Sigmoid colon (tissue), 7 donors: ENCODE measurements around the gene PDE9A. TPM values are rescaled to one million over a fixed set of nuclear protein-coding genes. Genes with fewer than 3 reads are reported as not detected.

Experiments
- DNase-seq: peaks from one replicate; pipeline ENCODE4 v3.0.0-alpha.2; 2019
- H3K27ac ChIP-seq, 4 donors: fragments of 200-600 bp; sonication (generic); one replicate each; pipeline ENCODE4 v1.5.1; 2016 to 2019; ENCODE audit warnings: mild to moderate bottlenecking in 1 of 4
- H3K27me3 ChIP-seq, 3 donors: fragments of 200-600 bp; sonication (generic); one replicate each; pipeline ENCODE4 v1.5.1; 2019; ENCODE audit warnings: mild to moderate bottlenecking in 1 of 3
- H3K36me3 ChIP-seq, 4 donors: fragments of 200-600 bp; sonication (generic); one replicate each; pipeline ENCODE4 v1.5.1; 2016 to 2019
- H3K4me1 ChIP-seq, 4 donors: fragments of 200-600 bp; sonication (generic); one replicate each; pipeline ENCODE4 v1.5.1; 2017 to 2019
- H3K4me3 ChIP-seq, 4 donors: fragments of 200-600 bp; sonication (generic); one replicate each; pipeline ENCODE4 v1.5.1; 2017 to 2019; ENCODE audit warnings: mild to moderate bottlenecking in 2 of 4, moderate library complexity in 1 of 4
- H3K9me3 ChIP-seq, 4 donors: fragments of 200-600 bp in 3 of 4; sonication (generic) in 3 of 4; one replicate each; pipeline versions ENCODE4 v1.5.1 to v1.6.1; 2013 to 2019
- EP300 ChIP-seq, 4 donors: sonication (generic); formaldehyde crosslinking; IDR thresholded peaks; one replicate each; pipeline ENCODE4 v1.6.1; 2017; ENCODE audit warnings: antibody characterized with exemption in 4 of 4
- POLR2A ChIP-seq, 2 donors: fragments of 450-650 bp; IDR thresholded peaks; one replicate each; pipeline ENCODE4 v1.6.1; 2016; ENCODE audit warnings: antibody characterized with exemption in 2 of 2, mild to moderate bottlenecking in 2 of 2, moderate library complexity in 2 of 2
- POLR2AphosphoS5 ChIP-seq, 4 donors: sonication (generic); formaldehyde crosslinking; IDR thresholded peaks; one replicate each; pipeline ENCODE4 v1.6.1; 2017; ENCODE audit warnings: antibody characterized with exemption in 4 of 4
- WGBS, 2 donors: extraction: QIAGEN DNeasy Blood & Tissue Kit; methylation state at CpG; one replicate each; pipeline ENCODE4 v1.1.7; 2013; 5-methylcytosine and 5-hydroxymethylcytosine counted together
- intact Hi-C: fragments of 100-400 bp; cut with DNase I; formaldehyde crosslinking; loops from one replicate; pipeline ENCODE4 v1.15.1; 2023
- polyA plus RNA-seq, 3 donors: library from polyadenylated mRNA; stranded (reverse); fragments of 200-250 nt; gene quantifications; one replicate each; pipeline ENCODE4 v1.2.3, GENCODE V29; 2013
- total RNA-seq, 4 donors: library from RNA; depleted of rRNA; stranded (reverse); fragments of >200 nt; gene quantifications; one replicate each; pipeline ENCODE4 v1.1.0, GENCODE V29; 2016
- TF ChIP-seq, protein P1 (sequence below), 4 experiments: fragments of 450-650 bp in 3 of 4; fragments of 200-600 bp in 1 of 4; IDR thresholded peaks; one replicate each; pipeline ENCODE4 v1.5.1; 2016 to 2019; ENCODE audit warnings: antibody characterized with exemption in 4 of 4, mild to moderate bottlenecking in 3 of 4, moderate library complexity in 2 of 4
- donor health status: healthy with polysubstance abuse.
- donor health status: Bipolar disorder and iron deficiency.
- donor health status: healthy.

The PDE9A gene
- total and polyA plus RNA-seq, 7 donors = 71.6 to 433 (median 102) TPM

DNA sequence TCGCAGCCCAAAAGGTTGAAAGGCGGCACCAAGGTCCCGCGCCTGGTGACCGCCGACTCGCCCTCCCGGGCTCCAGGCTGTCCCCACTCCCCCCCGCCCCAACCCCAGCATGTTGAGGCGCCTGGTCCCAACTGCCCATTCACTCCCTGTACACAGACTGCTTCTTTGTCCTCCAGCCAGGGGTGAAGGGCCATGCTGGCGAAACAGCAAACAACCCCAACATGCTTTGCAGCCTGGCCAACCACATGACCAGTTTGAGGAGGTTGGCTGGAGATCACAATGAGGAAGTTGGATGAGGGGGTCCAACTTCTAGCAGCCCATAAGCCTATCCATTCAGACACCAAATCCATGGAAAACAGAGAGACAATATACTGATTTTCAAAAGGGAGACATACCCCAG lies 13.5 kb downstream of the PDE9A start:
- intact Hi-C loops = loop anchor here (1.0 to 5.0 kb wide), 2 partner anchors 12 to 65 kb away; no protein-coding TSS in a partner anchor
- TF ChIP-seq POLR2AphosphoS5 (IDR thresholded peaks at IDR 0.05) (no peak), POLR2A (IDR thresholded peaks at IDR 0.05) (no peak), EP300 (IDR thresholded peaks at IDR 0.05) (no peak)
- TF ChIP-seq, protein P1, sequence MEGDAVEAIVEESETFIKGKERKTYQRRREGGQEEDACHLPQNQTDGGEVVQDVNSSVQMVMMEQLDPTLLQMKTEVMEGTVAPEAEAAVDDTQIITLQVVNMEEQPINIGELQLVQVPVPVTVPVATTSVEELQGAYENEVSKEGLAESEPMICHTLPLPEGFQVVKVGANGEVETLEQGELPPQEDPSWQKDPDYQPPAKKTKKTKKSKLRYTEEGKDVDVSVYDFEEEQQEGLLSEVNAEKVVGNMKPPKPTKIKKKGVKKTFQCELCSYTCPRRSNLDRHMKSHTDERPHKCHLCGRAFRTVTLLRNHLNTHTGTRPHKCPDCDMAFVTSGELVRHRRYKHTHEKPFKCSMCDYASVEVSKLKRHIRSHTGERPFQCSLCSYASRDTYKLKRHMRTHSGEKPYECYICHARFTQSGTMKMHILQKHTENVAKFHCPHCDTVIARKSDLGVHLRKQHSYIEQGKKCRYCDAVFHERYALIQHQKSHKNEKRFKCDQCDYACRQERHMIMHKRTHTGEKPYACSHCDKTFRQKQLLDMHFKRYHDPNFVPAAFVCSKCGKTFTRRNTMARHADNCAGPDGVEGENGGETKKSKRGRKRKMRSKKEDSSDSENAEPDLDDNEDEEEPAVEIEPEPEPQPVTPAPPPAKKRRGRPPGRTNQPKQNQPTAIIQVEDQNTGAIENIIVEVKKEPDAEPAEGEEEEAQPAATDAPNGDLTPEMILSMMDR (IDR thresholded peaks at IDR 0.05) = no peak

DNA sequence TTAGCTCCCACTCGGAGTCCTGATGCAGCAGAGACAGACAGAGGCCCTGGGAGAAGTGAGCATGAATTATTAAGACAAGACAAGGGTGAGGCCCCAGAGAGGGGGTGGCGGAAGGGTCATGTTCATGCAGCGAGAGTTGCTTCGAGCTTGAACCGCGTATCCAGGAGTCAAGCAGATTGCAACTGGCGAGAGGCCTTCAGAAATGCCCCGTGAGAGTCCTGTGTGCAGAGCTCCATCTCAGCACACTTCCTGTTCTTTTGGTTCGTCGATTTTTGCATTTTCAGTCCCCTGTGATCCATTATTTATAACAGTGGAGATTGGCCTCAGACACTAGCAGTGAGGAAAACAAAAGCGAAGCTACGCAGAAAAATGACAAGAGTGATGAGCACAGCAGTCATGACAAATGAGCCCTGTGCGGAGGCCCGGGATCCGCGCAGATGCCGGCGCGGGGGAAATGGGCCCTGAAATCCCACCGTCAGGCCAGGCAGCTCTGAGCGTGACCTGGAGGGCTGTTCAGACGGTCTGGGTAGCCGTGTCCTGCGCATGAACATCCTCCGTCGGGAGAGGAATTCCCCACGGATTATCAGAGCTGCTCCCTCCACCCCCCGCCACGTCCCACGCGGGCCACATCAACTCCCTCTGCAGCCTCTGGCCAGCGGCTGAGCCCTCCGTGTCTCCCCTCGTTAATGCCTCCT lies 15.0 kb downstream of the PDE9A start:
- 72 to 91% methylated on average over 34 of the region's 34 CpGs for WGBS, 2 donors
- intact Hi-C loops = loop anchor here (5.0 kb wide), 1 partner anchor 64 kb away; no protein-coding TSS in a partner anchor
- H3K4me1 ChIP-seq = peaks cover 0 to 94% (median 91%) of the 10 kb centered on the region in 4 donors
- peak overlapping the region; percentile 25 to 81 (median 80) for H3K27ac ChIP-seq
- no peak for DNase-seq
- TF ChIP-seq EP300 (IDR thresholded peaks at IDR 0.05) = no peak
- no peak for TF ChIP-seq POLR2A (IDR thresholded peaks at IDR 0.05)
- TF ChIP-seq, protein P1 (IDR thresholded peaks at IDR 0.05) = no peak
- no peak for TF ChIP-seq POLR2AphosphoS5 (IDR thresholded peaks at IDR 0.05)
- no peaks in the 10 kb centered on the region for H3K9me3 ChIP-seq
- no peaks in the 10 kb centered on the region for H3K36me3 ChIP-seq
- H3K27me3 ChIP-seq = no peaks in the 10 kb centered on the region
- H3K4me3 ChIP-seq = peak overlapping the region in 3 of 4 donors; percentile 1 to 20 (median 14)

More for the DNA sequence above, 13.5 kb downstream of the PDE9A start:
- peak overlapping the region in 3 of 4 donors; percentile 80 to 81 (median 81) for H3K27ac ChIP-seq
- H3K36me3 ChIP-seq = peaks cover 0 to 5% (median 0%) of the 10 kb centered on the region in 4 donors
- DNase-seq = no peak
- no peak overlapping the region for H3K4me3 ChIP-seq
- 96% methylated on average over 11 of the region's 11 CpGs for WGBS, 2 donors
- H3K4me1 ChIP-seq = peaks cover 0 to 84% (median 82%) of the 10 kb centered on the region in 4 donors
- no peaks in the 10 kb centered on the region for H3K27me3 ChIP-seq
- no peaks in the 10 kb centered on the region for H3K9me3 ChIP-seq

DNA sequence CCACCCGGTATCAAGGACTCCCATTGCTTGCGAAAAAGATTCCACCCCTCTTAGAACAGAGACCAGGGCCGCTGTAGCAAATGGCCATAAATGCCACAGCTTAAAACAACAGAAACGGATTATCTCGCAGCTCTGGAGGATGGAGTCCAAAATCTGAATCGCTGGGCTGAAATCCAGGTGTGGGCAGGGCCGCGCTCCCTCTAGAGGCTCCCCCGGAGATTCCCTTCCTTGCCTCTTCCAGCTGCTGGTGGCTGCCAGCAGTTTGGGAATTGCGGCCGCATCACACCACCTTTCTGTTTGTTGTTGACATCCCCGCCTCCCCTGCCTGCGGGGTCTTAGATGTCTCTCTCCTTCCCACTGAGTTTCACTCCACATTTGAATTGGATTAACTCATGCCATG lies 15.6 kb downstream of the PDE9A start:
- Histone ChIP-seq H3K4me1 (peaks cover 0 to 94% (median 91%) of the 10 kb centered on the region in 4 donors), H3K36me3 (no peaks in the 10 kb centered on the region), H3K4me3 (peak overlapping the region in 3 of 4 donors; percentile 1 to 20 (median 14)), H3K9me3 (no peaks in the 10 kb centered on the region), H3K27me3 (no peaks in the 10 kb centered on the region), H3K27ac (peak overlapping the region; percentile 25 to 81 (median 80))
- TF ChIP-seq, protein P1 (IDR thresholded peaks at IDR 0.05) = peak in 1 of 4 experiments; percentile 34
- TF ChIP-seq POLR2AphosphoS5 (IDR thresholded peaks at IDR 0.05) = peak in 3 of 4 donors; percentile 27 to 33 (median 27)
- no peak for TF ChIP-seq POLR2A (IDR thresholded peaks at IDR 0.05)
- intact Hi-C loops = loop anchor here (5.0 kb wide), 1 partner anchor 63 kb away; no protein-coding TSS in a partner anchor
- 61 to 72% methylated on average over 13 of the region's 13 CpGs for WGBS, 2 donors
- peak; percentile 84 for DNase-seq

DNA sequence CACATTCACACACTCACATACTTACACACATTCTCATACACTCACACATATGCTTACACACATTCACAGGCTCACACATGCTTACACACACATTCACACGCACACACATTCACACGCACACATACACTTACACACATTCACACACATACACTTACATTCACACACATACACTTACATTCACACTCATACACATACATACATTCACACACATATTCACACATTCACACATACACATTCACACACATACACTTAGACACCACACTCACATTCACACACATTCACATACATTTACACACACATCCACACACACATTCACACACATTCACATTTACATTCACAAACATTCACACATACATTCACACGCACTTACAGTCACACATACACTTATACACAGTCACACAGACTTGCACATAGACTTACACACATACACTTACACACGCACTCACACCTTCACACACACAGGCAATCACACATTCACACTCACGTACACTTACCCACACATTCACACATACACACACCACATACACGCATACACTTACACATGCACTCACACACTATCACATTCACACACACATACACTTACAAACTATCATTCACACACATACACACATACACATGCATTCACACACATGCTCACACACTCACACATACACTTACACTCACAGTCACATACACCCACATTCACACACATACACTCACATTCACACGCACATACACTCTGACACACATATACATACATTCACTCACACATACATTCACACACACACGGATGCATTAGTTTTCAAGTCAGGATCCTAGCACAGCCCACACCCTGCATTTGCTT lies 16.8 kb downstream of the PDE9A start:
- intact Hi-C loops = loop anchor here (5.0 kb wide), 1 partner anchor 72 kb away; no protein-coding TSS in a partner anchor
- H3K36me3 ChIP-seq = no peaks in the 10 kb centered on the region
- no peak for DNase-seq
- peak overlapping the region in 2 of 4 donors; percentile 83 to 85 for H3K27ac ChIP-seq
- H3K4me3 ChIP-seq = no peak overlapping the region
- peaks cover 0 to 93% (median 91%) of the 10 kb centered on the region in 4 donors for H3K4me1 ChIP-seq
- TF ChIP-seq EP300 (IDR thresholded peaks at IDR 0.05) (no peak), POLR2AphosphoS5 (IDR thresholded peaks at IDR 0.05) (no peak), POLR2A (IDR thresholded peaks at IDR 0.05) (no peak)
- TF ChIP-seq, protein P1 (IDR thresholded peaks at IDR 0.05) = no peak
- 77 to 94% methylated on average over 8 of the region's 8 CpGs for WGBS, 2 donors
- H3K27me3 ChIP-seq = no peaks in the 10 kb centered on the region
- no peaks in the 10 kb centered on the region for H3K9me3 ChIP-seq
